Brain microvascular endothelial cell (primary cell): Measurements from ENCODE around the gene HYAL3.
A peak's percentile ranks its signal among the peaks of the same experiment; 100 is the strongest.

Source experiments
- DNase-seq: peaks from one replicate; pipeline ENCODE4 v3.0.0-alpha.2; 2020
- H3K27ac ChIP-seq: fragments of 250-450 bp; sonication (Bioruptor Pico); 2 replicates; pipeline ENCODE4 v1.5.1; 2020; ENCODE audit warnings: mild to moderate bottlenecking, moderate library complexity
- H3K27me3 ChIP-seq: fragments of 250-450 bp; sonication (Bioruptor Pico); replicated peaks from 2 replicates; pipeline ENCODE4 v1.5.1; 2020; ENCODE audit warnings: mild to moderate bottlenecking
- H3K36me3 ChIP-seq: fragments of 250-450 bp; sonication (Bioruptor Pico); replicated peaks from 2 replicates; pipeline ENCODE4 v1.5.1; 2020; ENCODE audit warnings: mild to moderate bottlenecking
- H3K4me3 ChIP-seq: 2 replicates; pipeline ENCODE4 v1.5.1; 2011; ENCODE audit warnings: low read depth, mild to moderate bottlenecking, control low read depth, low read length, moderate library complexity
- in situ Hi-C: cut with HindIII; loops from 2 replicates; pipeline ENCODE4 v1.10.0; 2017; ENCODE audit warnings: low sequenced_read_pairs, low pct_ligation_motif_present
- TF ChIP-seq, protein P1 (sequence below): IDR thresholded peaks from 2 replicates; pipeline ENCODE4 v1.5.1; 2011; ENCODE audit warnings: low read depth, mild to moderate bottlenecking, moderate library complexity, low read length, control low read depth, inconsistent platforms; ENCODE audit errors: missing control alignments

Gene HYAL3

DNA sequence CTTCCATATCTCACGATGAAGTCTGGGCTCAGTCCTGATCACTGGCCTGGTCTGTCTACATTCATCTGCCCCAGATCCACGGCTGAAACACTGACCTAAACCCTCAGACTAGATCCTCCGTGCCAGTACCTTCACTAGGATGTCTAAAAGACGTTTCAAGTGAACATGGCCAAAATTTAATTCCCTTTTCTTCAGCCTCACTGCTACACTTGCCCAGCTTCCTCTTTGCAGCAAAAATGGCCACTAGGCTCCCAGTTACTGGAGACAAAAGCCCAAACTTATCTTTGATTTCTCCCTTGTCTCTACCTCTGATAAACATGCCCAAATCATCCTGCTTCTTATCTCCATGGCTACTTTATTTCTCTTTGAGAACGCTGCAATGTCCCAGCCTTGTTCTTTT lies 39.8 kb upstream of the HYAL3 start:
- no peaks in the 10 kb centered on the region for H3K36me3 ChIP-seq
- H3K27ac ChIP-seq, result no peak overlapping the region
- no peak overlapping the region for H3K4me3 ChIP-seq
- H3K27me3 ChIP-seq, result no peaks in the 10 kb centered on the region
- TF ChIP-seq, protein P1, sequence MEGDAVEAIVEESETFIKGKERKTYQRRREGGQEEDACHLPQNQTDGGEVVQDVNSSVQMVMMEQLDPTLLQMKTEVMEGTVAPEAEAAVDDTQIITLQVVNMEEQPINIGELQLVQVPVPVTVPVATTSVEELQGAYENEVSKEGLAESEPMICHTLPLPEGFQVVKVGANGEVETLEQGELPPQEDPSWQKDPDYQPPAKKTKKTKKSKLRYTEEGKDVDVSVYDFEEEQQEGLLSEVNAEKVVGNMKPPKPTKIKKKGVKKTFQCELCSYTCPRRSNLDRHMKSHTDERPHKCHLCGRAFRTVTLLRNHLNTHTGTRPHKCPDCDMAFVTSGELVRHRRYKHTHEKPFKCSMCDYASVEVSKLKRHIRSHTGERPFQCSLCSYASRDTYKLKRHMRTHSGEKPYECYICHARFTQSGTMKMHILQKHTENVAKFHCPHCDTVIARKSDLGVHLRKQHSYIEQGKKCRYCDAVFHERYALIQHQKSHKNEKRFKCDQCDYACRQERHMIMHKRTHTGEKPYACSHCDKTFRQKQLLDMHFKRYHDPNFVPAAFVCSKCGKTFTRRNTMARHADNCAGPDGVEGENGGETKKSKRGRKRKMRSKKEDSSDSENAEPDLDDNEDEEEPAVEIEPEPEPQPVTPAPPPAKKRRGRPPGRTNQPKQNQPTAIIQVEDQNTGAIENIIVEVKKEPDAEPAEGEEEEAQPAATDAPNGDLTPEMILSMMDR, result no peak
- DNase-seq, result no peak
- in situ Hi-C loops, result no loop called here

DNA sequence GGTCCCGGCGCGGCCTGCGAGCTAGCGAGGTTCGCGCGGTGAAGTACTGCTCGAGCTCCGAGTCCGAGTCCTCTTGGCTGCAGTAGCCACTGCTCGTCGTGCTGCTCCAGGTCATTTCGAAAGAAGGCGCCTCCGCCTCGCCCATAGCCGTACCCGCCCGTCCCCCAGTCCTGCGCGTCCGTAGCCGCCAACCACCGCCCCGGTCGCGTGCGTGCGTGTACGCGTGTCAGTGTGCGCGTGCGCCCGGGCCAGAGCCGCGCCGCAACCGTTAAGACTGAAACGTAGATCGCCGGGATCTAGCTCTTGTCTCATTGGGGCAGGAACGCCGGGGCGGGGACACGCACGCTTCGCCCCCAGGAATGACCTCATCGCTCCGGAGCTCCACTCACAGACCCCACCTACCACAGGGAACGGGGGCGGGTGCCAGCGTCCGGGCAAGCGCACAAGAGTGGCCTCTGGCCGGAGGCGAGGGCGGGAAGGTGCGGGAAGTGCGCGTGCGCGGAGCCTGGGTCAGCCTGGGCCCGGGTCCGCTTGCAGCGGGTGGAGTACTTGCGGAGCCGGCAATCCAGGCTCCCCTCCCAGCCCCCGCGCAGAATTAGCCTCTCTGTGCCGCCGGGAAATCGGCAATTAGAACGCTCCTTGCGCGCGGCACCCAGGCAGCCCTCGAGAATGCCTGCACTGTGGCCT lies 38.1 kb upstream of the HYAL3 start:
- in situ Hi-C loops, result no loop called here
- Histone ChIP-seq H3K27ac (peak overlapping the region; percentile 94), H3K4me3 (peak overlapping the region; percentile 79), H3K36me3 (no peaks in the 10 kb centered on the region), H3K27me3 (no peaks in the 10 kb centered on the region)
- TF ChIP-seq, protein P1, result no peak
- peak; percentile 100 for DNase-seq

DNA sequence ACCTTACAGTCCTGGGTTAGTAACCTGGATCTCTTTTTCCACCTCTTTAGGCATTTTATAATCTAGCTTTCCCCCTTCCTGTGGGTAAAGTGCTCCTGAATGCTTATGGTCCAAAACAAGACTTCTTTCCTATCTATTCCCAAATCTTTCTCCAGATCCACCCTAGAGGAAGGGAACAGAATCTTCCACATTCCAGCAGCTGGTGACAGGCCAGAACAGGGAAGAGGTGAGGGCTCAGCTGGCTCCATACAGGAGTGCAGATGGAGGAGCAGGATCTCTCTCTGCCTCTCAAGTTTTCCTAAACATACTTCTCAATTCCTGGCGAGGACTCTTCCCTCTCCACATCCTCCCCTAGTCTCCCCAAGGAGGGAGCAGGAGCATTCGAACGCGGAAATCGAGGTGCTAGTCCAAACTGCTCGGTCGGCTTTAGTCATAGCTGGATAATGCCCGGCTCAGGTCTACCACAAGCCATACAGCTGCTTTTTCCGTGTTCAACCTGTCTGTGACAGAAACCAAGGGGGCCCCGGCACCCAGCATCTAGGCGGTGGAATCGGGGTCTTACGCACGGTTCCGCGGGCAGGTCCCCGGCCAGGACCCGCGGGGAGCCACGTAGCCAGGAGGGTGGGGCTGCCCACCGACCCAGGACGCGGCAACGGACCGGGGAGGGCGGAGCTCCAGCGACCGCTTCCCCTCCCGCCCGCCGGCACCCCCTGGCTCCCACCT lies 37.4 kb upstream of the HYAL3 start:
- Histone ChIP-seq H3K4me3 (peak overlapping the region; percentile 79), H3K27me3 (no peaks in the 10 kb centered on the region), H3K27ac (peak overlapping the region; percentile 94), H3K36me3 (peaks cover 3% of the 10 kb centered on the region)
- no peak for DNase-seq
- in situ Hi-C loops, result no loop called here
- TF ChIP-seq, protein P1, result peak; percentile 1

DNA sequence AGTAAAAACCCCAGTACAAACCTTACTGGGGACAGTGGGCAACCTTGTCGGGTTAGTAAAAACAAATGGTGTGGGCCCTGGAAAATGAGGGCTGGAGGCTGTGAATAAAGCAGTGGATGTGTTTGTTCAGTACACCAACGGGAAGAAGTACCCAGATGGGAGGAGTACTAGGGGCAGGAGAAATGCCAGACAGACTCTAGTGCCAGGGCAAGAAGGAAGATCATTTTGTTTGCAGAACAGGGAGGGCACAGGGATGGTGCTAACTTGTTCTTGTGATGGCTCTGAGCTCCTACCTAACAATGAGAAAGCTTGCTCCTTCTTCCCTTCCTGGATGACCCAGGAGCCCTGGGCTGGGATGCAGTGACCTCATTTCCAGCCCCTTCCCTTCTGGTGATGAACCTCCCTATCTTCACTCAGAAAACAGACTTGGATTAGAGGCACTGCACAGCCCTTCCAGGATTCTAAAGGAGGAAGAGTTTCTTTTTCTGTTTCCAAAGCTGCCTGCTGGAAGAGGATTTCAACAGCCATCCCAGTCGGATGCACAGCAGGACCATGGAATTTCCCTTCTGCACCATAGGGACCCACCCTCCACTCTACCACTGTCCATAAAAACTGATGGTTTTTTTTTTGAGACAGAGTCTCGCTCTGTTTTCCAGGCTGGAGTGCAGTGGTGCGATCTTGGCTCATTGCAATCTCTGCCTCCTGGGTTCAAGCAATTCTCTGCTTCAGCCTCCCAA lies 35.3 kb upstream of the HYAL3 start:
- Histone ChIP-seq H3K36me3 (peaks cover 23% of the 10 kb centered on the region), H3K27me3 (no peaks in the 10 kb centered on the region), H3K27ac (peak overlapping the region; percentile 94), H3K4me3 (no peak overlapping the region)
- TF ChIP-seq, protein P1, result no peak
- no peak for DNase-seq
- in situ Hi-C loops, result no loop called here

DNA sequence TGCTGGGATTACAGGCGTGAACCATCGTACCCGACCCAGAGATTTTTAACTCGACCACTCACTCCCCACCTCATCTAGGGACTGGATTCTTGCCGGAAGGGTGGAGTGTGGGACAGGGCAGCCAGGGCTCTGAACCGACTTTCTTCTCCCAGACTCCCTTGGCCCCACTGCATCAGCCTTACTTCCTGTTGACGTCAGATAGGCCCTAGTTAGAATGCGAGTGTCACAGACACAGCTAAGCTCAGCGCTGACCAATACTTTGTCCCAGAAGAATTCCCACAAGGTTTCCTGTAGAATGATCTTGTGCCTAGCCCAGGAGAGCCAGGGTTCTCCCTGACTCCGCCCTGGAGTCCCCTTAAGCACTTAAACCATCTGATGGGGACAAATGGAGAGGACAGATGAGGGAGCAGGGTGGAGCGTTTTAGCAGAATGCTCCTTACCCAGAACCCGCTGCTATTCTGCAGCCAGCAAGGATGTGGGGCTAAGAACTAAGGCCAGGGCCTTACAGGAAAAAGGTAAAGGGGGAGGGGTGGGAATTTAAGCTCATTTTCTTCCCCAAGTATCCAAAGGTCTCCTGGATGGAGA lies 34.6 kb upstream of the HYAL3 start:
- DNase-seq, result peak; percentile 94
- H3K4me3 ChIP-seq, result no peak overlapping the region
- TF ChIP-seq, protein P1, result no peak
- in situ Hi-C loops, result no loop called here
- H3K27ac ChIP-seq, result peak overlapping the region; percentile 94
- H3K36me3 ChIP-seq, result peaks cover 27% of the 10 kb centered on the region
- no peaks in the 10 kb centered on the region for H3K27me3 ChIP-seq
